DND-41 (cell line): ENCODE results near the gene TEDC1.

Experiments
- CTCF ChIP-seq: IDR thresholded peaks from 2 replicates; pipeline ENCODE4 v1.5.1; 2012; ENCODE audit warnings: borderline replicate concordance, low read length, moderate library complexity, mild to moderate bottlenecking; ENCODE audit not compliant: poor library complexity, severe bottlenecking; ENCODE audit errors: extremely low read depth
- EZH2 ChIP-seq: IDR thresholded peaks from 3 replicates; pipeline ENCODE4 v1.6.1; 2012; ENCODE audit warnings: borderline replicate concordance, low read depth, mild to moderate bottlenecking, moderate library complexity, low read length, inconsistent platforms; ENCODE audit not compliant: severe bottlenecking

- TF ChIP-seq EZH2 (no peak), CTCF (no peak)
Observed at GRCh38 chr14:105492031-105492970, 1.3 kb downstream of the TEDC1 start.
